NCI-H1105 treated with DMSO at 0.1 percent for 48 hours (cell line): ENCODE results near the gene AHCY.
"Not testable (repeated sequence)": the region's sequence is repeated elsewhere in the genome, so short reads cannot be mapped to it uniquely, and the experiment has no call there.

Experiments used
- DNase-seq: peaks from one replicate; lab custom pipeline; 2025; lab: John Stamatoyannopoulos, UW

Gene AHCY

DNA sequence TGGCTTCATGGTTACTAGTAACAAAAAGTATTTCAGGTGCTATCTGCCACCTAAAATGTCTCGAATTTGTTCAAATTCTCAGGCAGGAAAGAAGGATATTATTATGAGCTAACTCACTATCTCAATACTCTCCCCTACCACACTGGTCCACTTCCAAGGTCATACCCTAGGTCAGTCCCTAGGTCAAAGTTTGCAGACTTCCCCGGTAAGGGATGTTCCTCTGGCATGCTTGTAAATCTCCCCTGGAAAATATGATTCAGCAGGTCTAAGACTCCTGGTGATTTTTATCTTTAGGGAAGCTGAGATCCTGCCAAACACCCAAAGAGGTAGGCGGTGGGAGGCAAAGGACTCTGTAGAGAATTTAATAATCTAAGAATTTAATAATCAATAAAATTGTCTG is 6.7 kb downstream of the AHCY start:
- DNase-seq = no peak

DNA sequence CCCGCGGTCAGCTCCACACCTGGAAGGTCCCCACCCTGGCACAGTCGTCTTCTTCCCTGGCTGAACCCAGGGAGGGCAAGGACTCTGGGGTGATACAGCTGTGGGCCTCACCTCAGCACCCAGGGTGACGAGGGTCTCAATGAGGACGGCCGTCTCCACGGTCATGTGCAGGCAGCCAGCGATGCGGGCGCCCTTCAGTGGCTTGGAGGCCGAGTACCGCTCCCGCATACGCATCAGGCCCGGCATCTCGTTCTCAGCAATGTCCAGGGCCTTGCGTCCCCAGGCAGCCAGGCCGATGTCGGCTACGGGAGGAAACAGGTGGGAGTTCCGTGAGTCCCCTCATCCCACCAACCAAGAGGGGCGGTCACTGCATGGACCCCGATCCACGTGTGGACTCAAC is 7.9 kb downstream of the AHCY start:
- no peak for DNase-seq

DNA sequence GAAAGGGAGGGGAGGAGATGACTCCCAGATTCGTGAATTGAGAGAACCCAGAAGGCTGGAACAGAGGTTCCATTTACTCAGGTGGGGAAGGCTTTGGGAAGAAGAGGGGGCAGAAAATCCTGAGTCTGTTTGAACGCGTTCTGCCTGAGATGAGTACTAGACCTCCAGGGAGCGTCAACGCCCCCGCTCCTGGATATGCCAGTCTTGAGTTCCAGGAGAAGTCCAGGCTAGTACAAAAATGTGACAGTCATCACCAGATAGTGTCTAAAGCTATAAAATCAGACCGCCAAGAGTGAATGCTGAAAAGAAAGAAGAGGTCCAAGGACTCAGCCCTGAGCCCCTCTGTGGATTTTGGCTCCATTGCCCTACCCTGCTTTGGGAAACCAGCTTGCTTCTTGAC is 8.6 kb downstream of the AHCY start:
- DNase-seq = no peak

DNA sequence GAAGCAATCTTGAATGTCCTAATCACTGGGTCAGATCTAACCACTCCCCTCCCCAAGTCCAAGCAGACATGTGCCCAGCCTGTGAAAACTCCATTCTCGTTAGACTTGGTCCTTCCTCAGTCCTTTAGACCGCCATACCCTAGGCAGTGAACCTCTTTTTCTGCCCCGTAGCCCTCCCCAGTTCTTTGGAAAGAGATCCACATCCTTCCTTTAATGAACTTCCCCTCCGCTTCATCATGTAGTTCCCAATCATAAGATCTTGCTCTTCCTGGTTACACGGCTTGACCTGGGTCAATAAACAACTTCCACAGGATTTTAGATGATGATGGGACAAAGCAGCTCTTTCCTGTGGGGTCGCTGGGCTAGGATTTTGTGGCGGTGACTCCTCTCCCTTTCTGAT is 9.6 kb downstream of the AHCY start:
- no peak for DNase-seq

DNA sequence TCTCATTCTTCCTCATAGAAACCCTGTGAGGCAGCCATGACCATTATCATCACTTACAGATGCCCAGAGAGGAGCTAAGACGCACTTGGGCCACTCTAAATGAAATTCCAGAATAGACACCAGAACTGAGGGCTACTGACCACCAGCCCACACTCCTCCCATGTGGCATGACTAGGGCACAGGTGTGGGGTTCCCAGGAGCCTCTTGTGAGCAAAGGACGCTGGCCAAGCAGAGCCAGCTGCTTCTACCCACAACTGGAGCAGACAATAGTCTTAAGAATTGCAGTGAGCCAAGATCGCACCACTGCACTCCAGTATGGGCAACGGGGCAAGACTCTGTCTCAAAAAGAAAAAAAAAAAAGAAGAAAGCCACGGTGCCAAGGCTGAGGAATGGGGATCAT is 10.0 kb downstream of the AHCY start:
- DNase-seq = no peak

DNA sequence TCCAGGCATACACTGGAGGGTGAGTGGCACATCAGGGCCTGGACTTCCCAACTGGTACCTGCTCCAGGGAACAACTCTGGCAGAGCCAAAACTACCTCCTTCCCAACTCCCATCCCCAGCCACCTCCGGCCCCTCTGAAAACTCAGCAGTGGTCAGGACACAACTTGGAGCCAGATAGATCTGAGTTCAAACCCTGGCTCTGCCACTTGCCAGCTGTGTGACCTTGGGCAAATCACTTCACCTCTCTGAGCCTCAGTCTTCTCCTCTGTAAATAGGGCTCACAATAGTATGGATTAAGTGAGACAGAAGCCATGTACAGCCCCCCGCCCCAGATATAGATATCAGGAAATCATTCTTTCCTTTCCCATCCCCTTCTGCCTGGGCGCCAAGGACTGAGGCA is 10.7 kb downstream of the AHCY start:
- DNase-seq = no peak

DNA sequence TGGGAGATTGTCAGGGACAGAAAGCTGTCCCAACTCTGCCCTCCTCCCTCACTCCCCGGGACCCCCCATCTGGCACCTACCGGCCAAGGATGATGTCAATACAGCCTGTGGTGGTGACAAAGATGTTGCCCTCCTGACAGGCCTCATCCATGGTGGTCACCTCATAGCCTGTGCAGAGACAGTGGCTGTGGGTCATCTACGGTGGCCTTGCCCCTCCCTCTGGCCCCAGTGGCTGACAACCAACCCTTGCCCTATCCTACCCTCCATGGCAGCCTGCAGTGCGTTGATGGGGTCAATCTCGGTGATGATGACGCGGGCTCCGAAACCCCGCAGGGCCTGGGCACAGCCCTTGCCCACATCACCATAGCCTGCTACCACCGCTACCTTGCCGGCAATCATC is 12.7 kb downstream of the AHCY start:
- no peak for DNase-seq

DNA sequence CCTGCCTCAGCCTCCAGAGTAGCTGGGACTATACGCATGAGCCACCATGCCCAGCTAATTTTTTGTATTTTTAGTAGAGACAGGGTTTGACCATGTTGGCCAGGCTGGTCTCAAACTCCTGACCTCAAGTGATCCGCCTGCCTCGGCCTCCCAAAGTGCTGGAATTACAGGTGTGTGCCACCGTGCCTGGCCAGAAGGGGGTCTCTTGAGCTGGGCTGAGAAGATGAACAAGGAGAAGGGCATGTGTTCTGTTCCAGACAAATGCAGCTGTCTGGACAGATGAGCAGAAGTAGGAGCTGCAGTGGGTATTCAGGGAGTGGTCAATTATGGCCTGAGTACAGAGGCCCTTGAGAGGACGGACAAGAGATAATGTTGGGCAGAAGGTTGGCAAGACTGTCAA is 15.7 kb downstream of the AHCY start:
- not testable (repeated sequence) for DNase-seq

DNA sequence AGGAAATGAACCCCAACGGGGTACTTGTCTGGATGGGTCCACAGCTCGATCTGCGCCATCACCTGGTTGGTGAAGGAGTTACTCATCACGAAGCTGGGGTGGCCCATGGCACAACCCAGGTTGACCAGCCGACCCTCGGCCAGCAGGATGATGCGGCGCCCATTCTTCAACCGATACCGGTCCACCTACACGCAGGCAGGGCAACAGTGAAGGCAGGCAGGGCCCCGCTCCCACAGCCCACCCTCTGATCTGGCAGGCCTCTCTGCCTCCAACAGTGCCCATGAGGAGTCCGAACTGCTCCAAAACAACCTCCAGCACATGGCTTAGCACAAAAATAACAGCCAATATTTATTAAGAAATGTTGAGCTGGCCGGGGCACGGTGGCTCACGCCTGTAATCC is 17.7 kb downstream of the AHCY start:
- DNase-seq = no peak

DNA sequence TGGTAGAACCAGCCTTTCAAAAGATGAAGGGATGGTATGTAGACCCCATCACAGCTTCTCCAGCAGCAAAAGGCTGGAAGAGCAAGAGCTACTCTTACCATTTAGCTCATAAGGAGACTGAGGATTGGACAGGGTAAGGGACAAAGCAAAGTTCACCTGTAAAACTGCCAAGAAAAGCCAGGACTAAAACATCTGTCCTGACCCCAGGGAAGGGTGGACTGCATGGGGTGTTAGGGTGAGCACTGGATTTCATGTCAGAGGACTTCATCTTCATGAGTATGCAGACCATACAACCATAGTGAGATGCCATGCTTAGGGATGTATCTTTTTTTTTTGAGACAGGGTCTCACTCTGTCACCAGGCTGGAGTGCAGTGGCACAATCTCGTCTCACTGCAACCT is 19.3 kb downstream of the AHCY start:
- no peak for DNase-seq

DNA sequence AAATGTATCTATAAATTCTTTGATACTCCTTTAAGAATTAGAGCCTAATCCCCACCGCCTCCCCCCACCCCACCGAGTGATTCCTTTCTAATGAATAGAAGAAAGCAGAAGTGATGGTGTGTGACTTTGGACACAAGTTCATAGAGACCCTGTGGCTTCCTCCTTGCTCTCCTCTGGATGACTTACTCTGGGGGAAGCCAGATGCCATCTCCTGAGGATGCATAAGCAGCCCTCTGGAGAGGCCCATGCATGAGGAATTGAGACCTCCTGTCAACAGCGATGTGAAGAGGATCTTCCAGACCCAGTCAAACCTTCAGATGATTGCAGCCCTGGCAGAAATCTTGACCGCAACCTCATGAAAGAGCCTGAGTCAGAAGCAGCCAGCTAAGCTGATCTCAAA is 21.1 kb downstream of the AHCY start:
- no peak for DNase-seq

DNA sequence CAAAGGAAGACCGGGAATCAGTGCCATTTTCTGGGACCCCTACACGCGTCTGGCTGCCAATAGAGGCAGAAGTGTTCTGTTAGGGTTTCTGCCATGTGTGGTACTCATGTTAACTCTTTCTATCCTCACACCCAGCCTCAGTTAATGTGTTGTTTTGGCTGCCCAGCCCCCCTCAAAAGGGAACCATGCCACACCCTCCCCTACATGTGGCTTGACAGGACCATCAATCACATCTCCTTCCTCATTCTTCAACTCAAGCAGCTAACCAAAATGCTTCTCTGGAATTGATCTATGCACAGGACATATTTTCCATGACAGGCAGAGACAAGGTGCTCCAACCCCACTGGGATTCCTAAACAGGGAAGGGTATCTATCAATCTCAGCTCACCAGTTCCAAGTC is 22.0 kb downstream of the AHCY start:
- no peak for DNase-seq

DNA sequence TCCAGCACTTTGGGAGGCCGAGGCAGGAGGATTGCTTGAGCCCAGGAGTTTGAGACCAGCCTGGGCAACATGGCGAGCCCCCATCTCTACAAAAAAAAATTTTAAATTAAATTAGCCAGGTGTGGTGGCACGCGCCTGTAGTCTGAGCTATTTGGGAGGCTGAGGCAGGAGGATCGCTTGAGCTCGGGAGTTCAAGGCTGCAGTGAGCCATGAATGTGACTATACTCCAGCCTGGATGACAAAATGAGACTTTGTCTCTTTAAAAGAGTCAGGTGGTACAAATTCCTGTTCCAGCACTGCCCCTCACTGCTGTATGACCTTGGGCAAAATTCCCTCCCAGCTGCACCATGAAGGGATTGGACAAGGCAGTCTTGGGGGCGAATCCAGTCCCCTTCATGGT is 28.5 kb downstream of the AHCY start:
- no peak for DNase-seq

DNA sequence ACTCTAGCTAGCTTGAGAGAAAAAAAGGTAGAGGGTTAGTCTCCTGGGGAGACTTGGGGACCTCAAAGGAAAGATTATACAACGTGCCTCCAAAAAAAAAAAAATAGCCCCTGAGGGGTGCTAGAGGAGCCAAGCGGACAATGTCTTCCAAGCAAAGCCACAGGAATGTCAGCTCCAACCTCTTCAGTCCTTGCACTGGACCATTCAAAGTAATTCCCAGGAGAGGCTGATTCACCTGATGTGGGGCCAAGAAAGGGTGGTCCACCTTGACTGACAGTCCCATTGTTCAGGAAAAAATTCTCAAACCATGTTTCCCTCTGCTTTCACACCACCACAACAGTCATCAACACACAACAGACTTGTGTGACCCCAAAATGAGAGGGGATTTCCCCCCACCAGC is 31.2 kb downstream of the AHCY start:
- DNase-seq = no peak

DNA sequence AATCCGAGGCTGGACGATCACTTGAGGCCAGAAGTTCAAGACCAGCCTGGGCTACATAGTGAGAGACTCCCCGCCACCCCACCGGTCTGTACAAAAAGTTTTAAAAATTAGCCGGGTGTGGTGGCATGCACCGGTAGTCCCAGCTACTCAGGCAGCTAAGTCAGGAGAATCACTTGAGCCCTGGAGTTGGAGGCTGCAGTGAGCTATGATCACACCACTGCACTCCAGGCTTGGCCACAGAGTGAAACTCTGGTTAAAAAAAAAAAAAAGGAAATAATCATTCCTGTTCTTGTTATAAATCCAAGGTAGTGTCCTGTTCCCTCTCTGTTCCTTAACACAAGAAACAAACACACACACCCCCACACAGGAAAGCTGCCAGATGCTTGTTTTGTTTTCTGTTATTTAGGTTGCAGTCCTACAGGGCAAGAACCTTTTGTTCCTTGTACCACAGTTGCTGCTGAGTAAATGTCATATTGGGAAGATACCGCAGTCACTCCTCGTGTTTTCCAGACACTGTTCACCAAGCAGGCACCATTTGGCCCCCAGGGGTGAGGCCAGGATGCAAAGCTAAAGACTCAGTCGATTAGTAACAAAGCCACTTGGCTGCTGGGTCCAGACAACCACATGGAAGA is 33.0 kb downstream of the AHCY start:
- DNase-seq = no peak

DNA sequence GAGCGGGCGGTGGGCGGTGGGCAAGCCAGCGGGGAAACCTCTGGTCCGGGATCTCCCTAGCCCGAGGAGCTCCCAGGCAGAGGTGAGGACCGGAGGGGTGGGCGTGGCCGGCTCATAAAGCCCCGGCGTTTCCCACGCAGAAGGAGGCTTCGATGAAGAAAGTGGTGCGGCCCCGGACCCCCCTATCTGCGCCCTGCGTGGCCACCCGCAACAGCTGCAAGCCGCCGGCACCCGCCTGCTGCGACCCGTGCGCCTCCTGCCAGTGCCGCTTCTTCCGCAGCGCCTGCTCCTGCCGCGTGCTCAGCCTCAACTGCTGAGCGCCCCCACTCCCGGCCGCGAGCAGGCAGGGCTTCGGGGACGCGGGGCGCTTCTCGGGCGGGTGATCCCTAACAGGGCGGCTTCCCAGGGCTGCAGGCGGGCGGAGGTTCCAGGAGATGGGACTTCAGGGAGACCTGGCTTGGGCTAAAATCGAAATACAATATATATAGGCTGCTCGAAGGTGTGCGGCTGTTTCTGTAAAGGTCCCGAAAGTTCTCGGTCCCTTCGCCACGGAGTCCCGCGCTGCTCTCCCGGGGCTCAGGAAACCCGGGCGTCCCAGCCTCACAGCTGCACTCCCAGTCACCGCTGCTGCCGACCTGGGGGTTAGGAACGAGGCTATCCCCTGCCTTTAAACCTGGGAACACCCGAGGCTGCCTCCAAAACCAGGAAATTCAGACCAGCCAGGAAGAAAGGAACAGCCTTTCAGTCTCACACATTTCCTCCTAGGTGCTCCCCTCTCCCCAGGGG is 34.1 kb downstream of the AHCY start:
- DNase-seq = no peak

DNA sequence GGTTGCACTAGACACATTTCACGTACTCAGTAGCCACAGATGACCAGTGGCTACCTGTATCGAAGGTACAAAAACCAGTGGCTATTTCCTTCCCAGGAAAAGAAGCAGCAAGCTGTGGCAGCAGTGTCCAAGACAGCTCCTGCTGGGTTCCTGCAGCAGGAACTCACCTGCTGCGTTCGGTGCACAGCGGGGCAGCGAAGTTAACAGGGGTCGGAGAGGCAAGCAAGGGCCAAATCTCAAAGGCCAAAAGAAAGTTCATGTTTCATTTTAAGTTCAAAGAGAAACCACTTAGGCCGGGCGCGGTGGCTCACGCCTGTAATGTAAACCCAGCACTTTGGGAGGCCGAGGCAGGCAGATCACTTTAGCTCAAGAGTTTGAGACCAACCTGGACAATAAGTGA is 35.0 kb downstream of the AHCY start:
- DNase-seq = no peak

DNA sequence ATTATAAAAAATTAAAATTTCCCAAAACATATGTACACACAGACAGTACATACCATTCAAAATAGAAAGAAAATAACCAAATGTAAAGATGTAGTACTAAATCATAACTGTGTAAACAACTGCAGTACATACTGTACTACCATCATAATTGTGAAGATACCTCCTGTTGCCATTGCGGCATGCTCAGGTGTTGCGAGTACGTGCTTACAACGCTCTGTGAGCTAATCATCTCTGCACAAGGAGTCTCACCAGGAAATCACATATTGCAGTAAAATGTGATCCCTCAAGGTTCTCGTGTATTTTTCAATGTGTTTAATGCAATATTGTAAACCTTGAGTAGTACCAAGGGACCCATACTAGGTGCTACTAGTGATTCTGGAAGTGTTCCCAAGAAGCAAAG is 39.0 kb downstream of the AHCY start:
- no peak for DNase-seq

DNA sequence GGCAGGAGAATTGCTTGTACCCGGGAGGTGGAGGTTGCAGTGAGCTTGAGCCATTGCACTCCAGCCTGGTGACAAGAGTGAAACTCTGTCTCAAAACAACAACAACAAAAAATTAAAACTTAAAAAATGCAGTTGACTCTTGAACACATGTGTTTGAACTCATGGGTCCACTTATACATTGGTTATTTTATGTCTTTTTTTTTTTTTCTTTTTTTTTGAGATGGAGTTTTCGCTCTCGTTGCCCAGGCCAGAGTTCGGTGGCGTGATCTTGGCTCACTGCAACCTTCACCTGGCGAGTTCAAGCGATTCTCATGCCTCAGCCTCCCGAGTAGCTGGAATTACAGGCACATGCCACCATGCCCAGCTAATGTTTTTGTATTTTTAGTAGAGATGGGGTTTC is 39.7 kb downstream of the AHCY start:
- DNase-seq = not testable (repeated sequence)

DNA sequence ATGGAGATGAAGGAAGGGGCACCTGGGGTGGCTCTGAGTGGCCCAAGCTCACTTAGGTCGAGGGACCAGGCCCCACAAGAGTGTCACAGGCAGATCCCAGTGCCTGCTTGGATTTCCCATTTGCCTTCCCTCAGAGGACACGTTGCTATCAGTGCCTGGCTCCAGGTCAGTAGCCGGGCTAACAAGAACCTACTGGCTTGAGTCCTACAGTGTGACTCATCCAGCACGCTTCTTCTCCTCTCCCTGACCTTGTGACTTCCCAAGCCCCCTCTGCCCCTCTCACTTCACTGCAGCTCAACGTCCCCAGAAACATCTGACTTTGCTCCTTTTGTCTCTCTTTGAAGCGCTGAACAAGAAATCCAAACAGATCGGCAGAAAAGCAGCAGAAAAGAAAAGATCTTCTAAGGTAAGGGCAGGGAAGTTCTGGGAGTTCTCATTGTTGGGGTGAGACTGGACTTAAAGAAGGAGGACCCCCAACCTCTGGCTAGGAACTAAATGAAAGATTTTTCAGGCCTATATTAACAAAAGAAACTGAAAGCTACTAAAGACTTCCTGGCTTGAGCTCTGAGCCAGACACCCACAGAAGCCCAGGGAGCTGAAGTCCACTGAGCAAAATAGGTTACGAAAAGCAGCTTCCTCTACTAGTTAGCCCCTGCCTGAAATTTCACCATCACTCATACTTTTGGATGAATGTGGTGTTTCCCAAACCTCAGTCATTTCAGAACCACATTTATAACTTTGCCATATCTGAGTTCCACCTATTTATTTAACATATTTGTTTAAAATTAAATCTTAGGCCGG is 40.5 kb downstream of the AHCY start:
- no peak for DNase-seq

DNA sequence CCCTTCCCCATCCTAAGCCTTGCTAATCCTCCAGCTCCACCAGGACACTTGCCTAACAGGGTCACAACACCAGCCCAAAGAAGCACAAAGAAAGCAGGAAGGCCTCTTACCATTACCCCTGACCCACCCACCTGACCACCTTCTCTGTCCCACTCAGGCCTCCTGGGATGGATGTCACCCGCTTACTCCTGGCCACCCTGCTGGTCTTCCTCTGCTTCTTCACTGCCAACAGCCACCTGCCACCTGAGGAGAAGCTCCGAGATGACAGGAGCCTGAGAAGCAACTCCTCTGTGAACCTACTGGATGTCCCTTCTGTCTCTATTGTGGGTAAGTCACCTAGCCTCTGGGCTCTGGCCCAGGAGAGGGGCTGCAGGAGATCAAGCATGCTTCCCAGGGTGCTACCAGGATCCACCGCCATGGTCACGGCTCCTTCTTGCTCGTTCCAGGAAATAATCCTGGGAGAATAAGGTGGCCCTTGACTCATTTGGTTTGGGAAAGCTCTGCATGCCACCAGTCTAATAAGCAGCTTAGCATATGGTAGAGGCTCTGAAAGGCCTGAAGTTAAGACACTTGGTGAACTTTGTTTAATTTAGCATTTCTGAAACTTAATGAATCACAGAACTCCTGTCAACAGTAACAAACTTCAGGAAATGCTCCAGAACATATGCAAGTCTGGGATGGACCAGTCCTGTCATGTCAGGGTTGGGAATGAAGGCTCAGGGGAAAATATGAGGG is 42.8 kb downstream of the AHCY start:
- DNase-seq = no peak

DNA sequence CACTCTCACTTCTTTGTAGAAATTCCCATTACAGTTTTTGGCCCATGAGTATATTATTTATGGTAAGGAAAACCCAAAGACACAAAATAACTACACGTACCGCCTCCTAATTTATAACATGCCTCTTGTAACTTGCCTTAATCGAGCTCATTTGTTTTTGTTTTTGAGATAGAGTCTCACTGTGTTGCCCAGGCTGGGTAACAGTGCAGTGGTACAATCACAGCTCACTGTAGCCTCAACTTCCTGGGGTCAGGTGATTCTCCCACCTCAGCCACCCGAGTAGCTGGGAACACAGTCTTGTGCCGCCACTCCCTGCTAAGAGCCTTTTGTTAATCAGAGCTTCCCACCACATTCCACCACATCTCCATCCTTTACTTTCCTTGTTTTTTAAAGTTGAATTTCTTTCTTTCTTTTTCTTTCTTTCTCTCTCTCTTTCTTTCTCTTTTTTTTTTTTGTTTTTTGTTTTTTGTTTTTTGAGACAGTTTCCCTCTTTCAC is 46.5 kb downstream of the AHCY start:
- no peak for DNase-seq
